HG02798 (cell line): ENCODE measurements around the gene CSNK1A1L.
A peak's percentile ranks its signal among the peaks of the same experiment; 100 is the strongest.

Experiments used
- ATAC-seq: cut with Tn5 transposase; IDR thresholded peaks from one replicate; pipeline ENCODE4 v1.9.1; 2021; ENCODE audit warnings: mild to moderate bottlenecking; ENCODE audit not compliant: unreplicated experiment, poor library complexity

CSNK1A1L gene

DNA sequence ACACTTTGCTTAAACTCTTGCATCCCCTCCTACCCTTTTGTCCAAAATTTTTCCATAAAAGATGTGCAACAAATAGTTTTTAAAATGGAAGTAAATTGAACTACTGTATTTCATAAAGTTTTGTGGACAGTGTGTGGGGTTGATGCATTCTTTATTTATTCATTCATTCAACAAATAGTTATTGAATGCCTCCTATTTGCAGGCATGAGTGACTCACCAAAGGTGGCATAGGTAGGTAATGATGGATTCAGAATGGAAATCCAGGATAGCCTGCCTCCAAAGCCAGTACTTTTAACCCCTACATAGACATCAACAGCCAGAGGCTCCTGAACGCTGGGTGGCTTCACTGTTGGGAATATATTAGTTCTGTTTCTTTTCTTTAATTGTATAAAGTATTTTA is 2.4 kb upstream of the CSNK1A1L start:
- no peak for ATAC-seq

GRCh38 chr13:37107456-37107855 is 2.0 kb upstream of the CSNK1A1L start:
- no peak for ATAC-seq

GRCh38 chr13:37106642-37107041 is 1.2 kb upstream of the CSNK1A1L start:
- no peak for ATAC-seq

- ATAC-seq, result no peak
Measured at GRCh38 chr13:37102896-37103295, 2.6 kb downstream of the CSNK1A1L start.

DNA sequence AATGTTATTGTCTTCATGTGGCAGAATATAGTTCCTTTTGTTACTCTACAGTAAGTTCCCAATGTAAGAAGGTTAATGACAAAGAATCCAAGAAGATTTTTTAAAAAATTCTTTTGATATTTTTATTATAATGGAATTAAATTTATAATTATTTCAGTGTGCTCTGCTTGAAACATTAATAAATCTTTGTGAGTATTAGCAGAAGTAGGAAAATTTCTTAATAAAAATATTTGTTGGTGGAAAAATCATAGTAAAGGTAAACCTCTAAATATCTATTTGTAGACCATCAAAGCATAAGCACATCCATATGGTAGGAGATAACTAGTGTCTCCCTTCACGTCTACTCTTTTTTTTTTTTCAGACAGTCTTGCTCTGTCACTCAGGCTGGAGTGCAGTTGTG is 4.3 kb downstream of the CSNK1A1L start:
- ATAC-seq, result no peak

GRCh38 chr13:37100731-37101130 is 4.7 kb downstream of the CSNK1A1L start:
- no peak for ATAC-seq

- ATAC-seq, result no peak
Measured at GRCh38 chr13:37097076-37097475, 8.4 kb downstream of the CSNK1A1L start.

- no peak for ATAC-seq
Measured at GRCh38 chr13:37094840-37095239, 10.6 kb downstream of the CSNK1A1L start.

DNA sequence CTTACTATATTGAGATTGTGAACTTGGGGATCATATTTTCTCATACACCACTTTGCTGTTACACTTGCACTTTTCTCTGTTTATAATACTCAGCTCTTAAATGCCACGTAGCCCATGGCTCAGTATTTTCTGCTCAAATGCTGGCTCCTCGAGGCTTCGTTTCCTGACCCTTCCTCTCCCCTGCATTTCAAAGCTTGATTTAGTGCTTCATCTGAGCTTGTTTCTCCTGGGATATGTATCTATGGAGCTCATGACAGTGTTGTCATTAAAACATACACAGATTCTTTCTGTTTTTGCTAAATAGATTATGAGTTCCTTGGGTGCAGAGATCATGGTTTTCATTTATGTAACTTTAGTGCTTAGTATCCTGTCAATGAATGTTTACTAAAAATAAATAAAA is 11.4 kb downstream of the CSNK1A1L start:
- ATAC-seq, result no peak

- ATAC-seq, result no peak
Measured at GRCh38 chr13:37091835-37092234, 13.6 kb downstream of the CSNK1A1L start.

GRCh38 chr13:37090912-37091311 is 14.6 kb downstream of the CSNK1A1L start:
- ATAC-seq, result no peak

GRCh38 chr13:37089495-37089894 is 16.0 kb downstream of the CSNK1A1L start:
- ATAC-seq, result no peak

DNA sequence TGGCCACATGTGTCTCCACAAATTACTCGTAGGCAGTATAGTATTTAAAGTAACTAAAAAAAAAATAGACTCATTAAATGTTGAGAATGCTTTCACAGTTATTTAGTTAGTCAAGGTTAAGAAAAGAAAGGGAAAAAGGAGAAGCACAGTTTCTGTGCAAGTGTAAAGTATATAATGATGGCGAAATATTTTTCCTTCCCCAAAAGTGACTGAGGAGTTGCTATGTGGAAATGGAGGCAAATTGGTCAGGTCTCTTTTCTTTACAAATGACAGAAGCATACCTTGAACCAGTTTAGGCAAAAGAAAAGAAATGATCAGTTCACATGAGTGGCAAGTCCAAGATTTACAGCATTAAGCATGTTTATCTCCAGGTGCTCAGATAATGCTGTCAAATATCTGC is 18.0 kb downstream of the CSNK1A1L start:
- no peak for ATAC-seq

GRCh38 chr13:37085606-37086005 is 19.9 kb downstream of the CSNK1A1L start:
- ATAC-seq, result no peak

DNA sequence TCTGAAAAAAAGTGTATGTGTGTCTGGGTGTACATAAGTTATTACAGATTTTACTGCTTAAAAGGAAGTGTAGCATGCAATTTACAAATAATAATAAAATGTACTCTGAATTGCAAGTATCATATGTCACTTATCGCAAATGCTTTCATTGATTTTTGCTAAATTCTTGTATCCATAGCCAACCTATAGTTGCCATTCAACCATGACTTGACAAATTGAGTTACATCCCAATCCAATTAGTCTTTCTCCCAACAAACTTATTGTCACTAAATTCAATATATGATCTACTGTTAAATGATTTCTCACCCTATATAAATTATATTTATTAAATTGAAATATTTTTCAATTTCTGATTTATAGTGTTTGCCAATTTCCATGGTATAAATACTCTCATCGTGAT is 28.6 kb downstream of the CSNK1A1L start:
- ATAC-seq, result no peak

DNA sequence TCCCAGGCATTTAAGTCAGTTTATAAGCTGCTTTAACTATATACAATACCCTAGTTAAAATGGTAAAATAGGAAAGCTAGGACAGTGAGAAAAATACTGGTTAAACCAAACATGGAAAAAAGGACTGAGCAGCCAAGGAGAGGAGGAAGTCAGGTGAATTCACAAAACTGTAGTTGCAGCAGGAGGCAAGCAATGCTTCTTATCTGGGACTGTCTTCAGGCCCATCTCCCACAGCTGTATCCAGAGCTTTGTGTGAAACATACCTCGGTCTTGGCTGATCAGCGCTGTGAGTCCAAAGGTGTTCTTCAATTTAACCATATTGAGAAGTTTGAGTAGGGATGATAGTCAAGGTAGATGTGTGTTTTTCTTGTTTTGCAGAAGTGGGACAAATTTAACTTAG is 30.3 kb downstream of the CSNK1A1L start:
- no peak for ATAC-seq

GRCh38 chr13:37074703-37075102 is 30.8 kb downstream of the CSNK1A1L start:
- peak; percentile 39 for ATAC-seq

- no peak for ATAC-seq
Measured at GRCh38 chr13:37072024-37072423, 33.4 kb downstream of the CSNK1A1L start.

GRCh38 chr13:37070956-37071355 is 34.5 kb downstream of the CSNK1A1L start:
- ATAC-seq, result no peak

DNA sequence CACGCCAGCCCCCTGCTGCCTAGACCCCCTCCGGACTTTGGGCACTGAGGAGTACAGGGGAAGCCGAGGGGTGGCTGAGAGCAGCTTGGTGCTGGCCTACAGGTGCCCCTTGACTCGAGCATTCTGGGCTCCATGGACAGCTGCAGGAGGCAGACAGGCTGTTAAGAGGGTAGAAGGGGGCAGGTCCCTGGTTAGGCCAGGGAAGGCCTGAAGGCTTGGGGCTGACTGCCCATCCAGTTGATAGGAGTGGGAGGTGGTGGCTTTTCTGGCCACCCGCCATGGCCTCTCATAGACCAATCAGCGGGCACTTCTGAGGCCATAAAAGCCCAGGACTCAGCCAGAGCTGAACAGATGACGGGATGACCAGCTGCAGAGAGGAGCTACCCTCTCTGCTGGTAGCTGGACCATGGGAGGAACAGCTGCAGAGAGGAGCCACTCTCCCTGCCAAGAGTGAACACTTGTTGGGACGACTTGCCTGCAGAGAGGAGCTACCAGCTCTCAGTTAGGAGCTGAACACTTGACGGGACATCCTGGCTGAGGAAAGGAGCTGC is 35.2 kb downstream of the CSNK1A1L start:
- no peak for ATAC-seq

DNA sequence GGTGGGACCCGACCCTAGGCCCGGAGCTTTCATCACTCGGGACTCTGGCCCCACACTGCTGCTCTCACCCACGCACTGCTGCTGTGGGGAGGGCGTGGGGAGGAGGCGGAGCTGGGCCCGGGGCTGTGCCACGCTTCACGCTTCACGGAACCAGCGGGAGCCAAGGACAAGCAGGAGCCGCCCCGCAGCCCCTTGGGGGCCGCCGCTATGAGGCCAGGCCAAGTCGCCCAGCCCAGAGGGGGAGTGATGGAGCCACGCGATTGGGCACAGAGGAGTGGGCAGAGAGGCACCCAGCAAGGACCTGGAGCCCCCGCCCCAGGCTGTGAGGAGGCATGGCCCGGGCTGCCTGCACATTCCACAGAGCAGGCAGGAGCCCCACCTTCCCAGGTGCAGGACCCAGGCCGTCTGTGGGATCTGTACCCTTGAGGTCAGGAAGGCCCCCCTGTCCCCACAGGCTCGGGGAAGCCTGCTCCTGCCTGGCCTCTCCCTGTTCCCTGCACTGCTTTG is 35.8 kb downstream of the CSNK1A1L start:
- ATAC-seq, result no peak

DNA sequence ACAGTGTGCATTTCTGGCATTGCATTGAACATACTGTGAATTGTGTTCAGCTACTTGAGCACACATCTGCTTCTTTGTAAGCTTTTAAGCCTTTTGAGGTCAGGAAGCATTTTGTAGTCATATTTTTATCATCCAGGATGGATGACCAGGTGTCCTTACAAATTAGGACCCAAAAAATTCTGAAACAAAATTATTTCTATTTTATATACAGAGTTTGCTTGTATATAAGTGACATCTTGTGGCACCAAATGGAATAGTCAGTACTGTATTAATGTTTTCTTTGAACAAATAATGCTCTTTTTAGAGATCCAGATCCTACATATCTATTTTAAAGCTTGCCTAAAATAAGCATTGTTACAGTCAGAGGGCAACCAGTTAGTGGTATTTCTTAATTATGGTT is 36.5 kb downstream of the CSNK1A1L start:
- no peak for ATAC-seq

DNA sequence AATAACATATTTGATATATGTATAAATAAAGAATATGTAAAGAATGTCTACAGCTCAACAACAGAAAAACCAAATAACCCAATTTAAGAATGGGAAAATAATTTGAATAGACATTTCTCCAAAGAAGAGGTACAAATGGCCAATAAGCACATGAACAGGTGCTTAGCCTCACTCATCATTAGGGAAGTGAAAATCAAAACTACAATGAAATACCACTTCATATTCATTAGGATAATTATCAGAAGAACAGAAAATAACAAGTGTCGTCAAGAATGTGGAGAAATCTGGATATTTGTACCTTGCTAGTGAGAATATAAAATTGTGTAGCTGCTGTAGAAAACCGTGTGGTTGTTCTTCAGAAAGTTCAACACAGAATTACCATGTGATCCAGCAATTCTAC is 37.6 kb downstream of the CSNK1A1L start:
- peak; percentile 54 for ATAC-seq
